Cardiac muscle cell (in vitro differentiated cells and primary cell): Measurements from ENCODE around the gene PLD4. TPM values are rescaled to one million over a fixed set of nuclear protein-coding genes. Genes with fewer than 3 reads are reported as not detected.
A peak's percentile ranks its signal among the peaks of the same experiment; 100 is the strongest.

Source experiments
- DNase-seq, 2 donors: peaks; one replicate each; pipeline versions ENCODE4 v3.0.0 to v3.0.0-alpha.2; 2010 to 2017; ENCODE audit warnings: low read depth in 1 of 2, low spot score in 1 of 2
- H3K27ac ChIP-seq: fragments of 200-600 bp; sonication (generic); 2 replicates; pipeline ENCODE4 v1.5.1; 2016
- H3K27me3 ChIP-seq: fragments of 200-600 bp; sonication (generic); 2 replicates; pipeline ENCODE4 v1.6.0; 2016; ENCODE audit warnings: control low read depth
- H3K36me3 ChIP-seq: fragments of 200-600 bp; sonication (generic); 2 replicates; pipeline ENCODE4 v1.5.1; 2016; ENCODE audit warnings: control low read depth
- H3K4me1 ChIP-seq: fragments of 200-600 bp; sonication (generic); 2 replicates; pipeline ENCODE4 v1.8.1; 2017; ENCODE audit warnings: low read depth, mild to moderate bottlenecking, mixed run types
- H3K4me3 ChIP-seq: fragments of 200-600 bp; sonication (generic); 2 replicates; pipeline ENCODE4 v1.5.1; 2016; ENCODE audit warnings: mild to moderate bottlenecking
- H3K9me3 ChIP-seq: fragments of 200-600 bp; sonication (generic); 2 replicates; pipeline ENCODE4 v1.5.1; 2017; ENCODE audit warnings: low read depth, mild to moderate bottlenecking, control low read depth
- CTCF ChIP-seq: IDR thresholded peaks from 2 replicates; pipeline ENCODE4 v1.5.1; 2012; ENCODE audit warnings: low read depth, mild to moderate bottlenecking, low read length
- polyA plus RNA-seq: library from polyadenylated mRNA; unstranded; fragments of >200 nt; fragmentation: Nextera tagmentation; extraction: Ambion mirVana; gene quantifications from 2 replicates; pipeline ENCODE4 v1.2.1, GENCODE V29; 2016
- total RNA-seq: library from RNA; depleted of rRNA; stranded (reverse); fragments of >200 nt; gene quantifications from 2 replicates; pipeline ENCODE4 v1.2.3, GENCODE V29; 2016

PLD4 gene
- total and polyA plus RNA-seq, 2 experiments from 2014 or later = 0.07 to 0.54 TPM

- H3K36me3 ChIP-seq = no peaks in the 10 kb centered on the region
- H3K4me1 ChIP-seq = peaks cover 16% of the 10 kb centered on the region
- H3K27me3 ChIP-seq = no peaks in the 10 kb centered on the region
- H3K27ac ChIP-seq = no peak overlapping the region
- no peak for DNase-seq
- no peak for TF ChIP-seq CTCF
- no peaks in the 10 kb centered on the region for H3K9me3 ChIP-seq
- no peak overlapping the region for H3K4me3 ChIP-seq
Observed at GRCh38 chr14:104877806-104878550, 46.7 kb upstream of the PLD4 start.

GRCh38 chr14:104878582-104878981, 46.1 kb upstream of the PLD4 start:
- DNase-seq = no peak
- Histone ChIP-seq H3K36me3 (no peaks in the 10 kb centered on the region), H3K27me3 (no peaks in the 10 kb centered on the region), H3K4me1 (peaks cover 16% of the 10 kb centered on the region), H3K27ac (no peak overlapping the region), H3K9me3 (no peaks in the 10 kb centered on the region), H3K4me3 (no peak overlapping the region)
- TF ChIP-seq CTCF = no peak

GRCh38 chr14:104879201-104879982, 45.3 kb upstream of the PLD4 start:
- no peak for DNase-seq
- H3K27me3 ChIP-seq = no peaks in the 10 kb centered on the region
- no peaks in the 10 kb centered on the region for H3K36me3 ChIP-seq
- peaks cover 16% of the 10 kb centered on the region for H3K4me1 ChIP-seq
- no peak overlapping the region for H3K27ac ChIP-seq
- no peak for TF ChIP-seq CTCF
- no peak overlapping the region for H3K4me3 ChIP-seq
- no peaks in the 10 kb centered on the region for H3K9me3 ChIP-seq

GRCh38 chr14:104879983-104880565, 44.6 kb upstream of the PLD4 start:
- no peaks in the 10 kb centered on the region for H3K27me3 ChIP-seq
- no peak overlapping the region for H3K27ac ChIP-seq
- peaks cover 16% of the 10 kb centered on the region for H3K4me1 ChIP-seq
- H3K4me3 ChIP-seq = no peak overlapping the region
- no peaks in the 10 kb centered on the region for H3K36me3 ChIP-seq
- DNase-seq = no peak
- no peaks in the 10 kb centered on the region for H3K9me3 ChIP-seq
- no peak for TF ChIP-seq CTCF

GRCh38 chr14:104880584-104881210, 44.0 kb upstream of the PLD4 start:
- peaks cover 16% of the 10 kb centered on the region for H3K4me1 ChIP-seq
- H3K27me3 ChIP-seq = no peaks in the 10 kb centered on the region
- no peak for DNase-seq
- H3K36me3 ChIP-seq = peaks cover 4% of the 10 kb centered on the region
- peak overlapping the region; percentile 0 for H3K27ac ChIP-seq
- TF ChIP-seq CTCF = no peak
- no peaks in the 10 kb centered on the region for H3K9me3 ChIP-seq
- H3K4me3 ChIP-seq = no peak overlapping the region
